MM.1S (cell line): Measurements from ENCODE around the gene APAF1.

ENCODE experiments used
- DNase-seq: peaks from one replicate; pipeline ENCODE4 v3.0.0-alpha.2; 2015
- H2AFZ ChIP-seq: fragments of 300-600 bp; sonication (generic); 2 replicates; pipeline ENCODE4 v1.6.0; 2016; ENCODE audit warnings: antibody characterized with exemption, low read length
- H3F3A ChIP-seq: fragments of 300-600 bp; sonication (generic); 2 replicates; pipeline ENCODE4 v1.6.1; 2016; ENCODE audit warnings: mild to moderate bottlenecking, antibody characterized with exemption, low read length, moderate library complexity, mixed read lengths; ENCODE audit not compliant: insufficient read depth
- H3K27ac ChIP-seq: fragments of 300-600 bp; sonication (generic); 2 replicates; pipeline ENCODE4 v1.5.1; 2016; ENCODE audit warnings: mild to moderate bottlenecking, low read length
- H3K27me3 ChIP-seq: fragments of 300-600 bp; sonication (generic); replicated peaks from 2 replicates; pipeline ENCODE4 v1.6.0; 2016; ENCODE audit warnings: low read length; ENCODE audit not compliant: insufficient read depth
- H3K36me3 ChIP-seq: fragments of 300-600 bp; sonication (generic); replicated peaks from 2 replicates; pipeline ENCODE4 v1.6.1; 2016; ENCODE audit warnings: mild to moderate bottlenecking, low read length, mixed read lengths; ENCODE audit not compliant: insufficient read depth
- H3K4me1 ChIP-seq: fragments of 300-600 bp; sonication (generic); 2 replicates; pipeline ENCODE4 v1.6.1; 2016; ENCODE audit warnings: low read length, mixed read lengths
- H3K4me2 ChIP-seq: fragments of 300-600 bp; sonication (generic); 2 replicates; pipeline ENCODE4 v1.6.0; 2016; ENCODE audit warnings: low read depth, low read length
- H3K4me3 ChIP-seq: fragments of 300-600 bp; sonication (generic); 2 replicates; pipeline ENCODE4 v1.5.1; 2016; ENCODE audit warnings: low read length, mixed read lengths
- H3K79me2 ChIP-seq: fragments of 300-600 bp; sonication (generic); 2 replicates; pipeline ENCODE4 v1.6.1; 2016; ENCODE audit warnings: mixed run types, low read length, mixed read lengths
- H3K9ac ChIP-seq: fragments of 300-600 bp; sonication (generic); 2 replicates; pipeline ENCODE4 v1.6.1; 2016; ENCODE audit warnings: low read length, mixed read lengths
- H3K9me2 ChIP-seq: fragments of 300-600 bp; sonication (generic); replicated peaks from 2 replicates; pipeline ENCODE4 v1.6.1; 2016; ENCODE audit warnings: mild to moderate bottlenecking, low read length, mixed read lengths; ENCODE audit not compliant: insufficient read depth
- H3K9me3 ChIP-seq: fragments of 300-600 bp; sonication (generic); replicated peaks from 2 replicates; pipeline ENCODE4 v1.6.1; 2016; ENCODE audit warnings: mild to moderate bottlenecking, low read length, mixed read lengths; ENCODE audit not compliant: insufficient read depth
- H4K20me1 ChIP-seq: fragments of 300-600 bp; sonication (generic); 2 replicates; pipeline ENCODE4 v1.6.1; 2016; ENCODE audit warnings: mild to moderate bottlenecking, low read length, moderate library complexity, mixed read lengths; ENCODE audit not compliant: insufficient read depth
- CTCF ChIP-seq: fragments of 300-600 bp; sonication (generic); IDR thresholded peaks from 2 replicates; pipeline ENCODE4 v1.5.1; 2016; ENCODE audit warnings: antibody characterized with exemption, low read length, mixed read lengths
- EZH2 ChIP-seq: fragments of 300-600 bp; sonication (generic); optimal IDR thresholded peaks from 2 replicates; pipeline ENCODE3; 2017; ENCODE audit warnings: low read depth, mild to moderate bottlenecking, antibody characterized with exemption, low read length, mixed read lengths
- EZH2phosphoT487 ChIP-seq: fragments of 300-600 bp; sonication (generic); IDR thresholded peaks from 2 replicates; pipeline ENCODE4 v1.6.1; 2018; ENCODE audit warnings: antibody characterized with exemption, low read length

The APAF1 gene

GRCh38 chr12:98699586-98699985 is 54.5 kb downstream of the APAF1 start:
- Histone ChIP-seq H2AFZ (no peak overlapping the region), H3K79me2 (no peaks in the 10 kb centered on the region), H3K9ac (no peak overlapping the region), H3F3A (no peaks in the 10 kb centered on the region), H3K36me3 (no peaks in the 10 kb centered on the region), H3K27ac (no peak overlapping the region), H3K27me3 (no peaks in the 10 kb centered on the region), H4K20me1 (no peaks in the 10 kb centered on the region), H3K4me3 (no peak overlapping the region), H3K4me1 (no peaks in the 10 kb centered on the region), H3K4me2 (no peak overlapping the region), H3K9me2 (no peaks in the 10 kb centered on the region), H3K9me3 (no peaks in the 10 kb centered on the region)
- DNase-seq = no peak
- TF ChIP-seq EZH2 = no peak
- no peak for TF ChIP-seq EZH2phosphoT487
- no peak for TF ChIP-seq CTCF

GRCh38 chr12:98701166-98701565 is 56.1 kb downstream of the APAF1 start:
- Histone ChIP-seq H2AFZ (no peak overlapping the region), H3F3A (no peaks in the 10 kb centered on the region), H3K9ac (no peak overlapping the region), H3K4me3 (no peak overlapping the region), H4K20me1 (no peaks in the 10 kb centered on the region), H3K27ac (no peak overlapping the region), H3K36me3 (no peaks in the 10 kb centered on the region), H3K4me2 (no peak overlapping the region), H3K9me2 (no peaks in the 10 kb centered on the region), H3K27me3 (no peaks in the 10 kb centered on the region), H3K9me3 (no peaks in the 10 kb centered on the region), H3K79me2 (no peaks in the 10 kb centered on the region), H3K4me1 (no peaks in the 10 kb centered on the region)
- no peak for DNase-seq
- TF ChIP-seq EZH2phosphoT487 (no peak), CTCF (no peak), EZH2 (no peak)

- H3K9ac ChIP-seq = no peak overlapping the region
- H3K9me2 ChIP-seq = no peaks in the 10 kb centered on the region
- H3K36me3 ChIP-seq = no peaks in the 10 kb centered on the region
- H3K4me3 ChIP-seq = no peak overlapping the region
- no peak for TF ChIP-seq CTCF
- TF ChIP-seq EZH2 = no peak
- no peak for TF ChIP-seq EZH2phosphoT487
- H3K27ac ChIP-seq = no peak overlapping the region
- no peaks in the 10 kb centered on the region for H3F3A ChIP-seq
- H3K4me1 ChIP-seq = no peaks in the 10 kb centered on the region
- no peak overlapping the region for H3K4me2 ChIP-seq
- H4K20me1 ChIP-seq = no peaks in the 10 kb centered on the region
- no peak overlapping the region for H2AFZ ChIP-seq
- no peaks in the 10 kb centered on the region for H3K27me3 ChIP-seq
- no peaks in the 10 kb centered on the region for H3K9me3 ChIP-seq
- no peak for DNase-seq
- no peaks in the 10 kb centered on the region for H3K79me2 ChIP-seq
Observed at GRCh38 chr12:98709022-98709421, 63.9 kb downstream of the APAF1 start.

- H3K27ac ChIP-seq = no peak overlapping the region
- H3K4me2 ChIP-seq = no peak overlapping the region
- no peak overlapping the region for H3K4me3 ChIP-seq
- H4K20me1 ChIP-seq = no peaks in the 10 kb centered on the region
- H2AFZ ChIP-seq = no peak overlapping the region
- no peaks in the 10 kb centered on the region for H3K9me3 ChIP-seq
- no peak for TF ChIP-seq CTCF
- no peak for TF ChIP-seq EZH2phosphoT487
- TF ChIP-seq EZH2 = no peak
- no peaks in the 10 kb centered on the region for H3K79me2 ChIP-seq
- no peaks in the 10 kb centered on the region for H3K4me1 ChIP-seq
- no peaks in the 10 kb centered on the region for H3K9me2 ChIP-seq
- H3K27me3 ChIP-seq = no peaks in the 10 kb centered on the region
- no peak overlapping the region for H3K9ac ChIP-seq
- DNase-seq = no peak
- H3F3A ChIP-seq = no peaks in the 10 kb centered on the region
- no peaks in the 10 kb centered on the region for H3K36me3 ChIP-seq
Observed at GRCh38 chr12:98714426-98714825, 69.3 kb downstream of the APAF1 start.
